SU-DHL-6 (cell line): ENCODE data around the gene TESK2.
"Not testable (repeated sequence)": the region's sequence is repeated elsewhere in the genome, so short reads cannot be mapped to it uniquely, and the experiment has no call there.

Experiments used
- H2AFZ ChIP-seq: fragments of 200-600 bp; sonication (generic); 2 replicates; pipeline ENCODE4 v1.6.1; 2014; ENCODE audit warnings: low read depth, mild to moderate bottlenecking, moderate library complexity, mixed read lengths, antibody characterized with exemption, low read length; ENCODE audit not compliant: severe bottlenecking
- H3F3A ChIP-seq: fragments of 200-600 bp; shearing (Covaris generic); 2 replicates; pipeline ENCODE4 v1.6.0; 2016; ENCODE audit warnings: antibody characterized with exemption, mild to moderate bottlenecking; ENCODE audit not compliant: insufficient read depth
- H3K27ac ChIP-seq: fragments of 200-600 bp; sonication (generic); 2 replicates; pipeline ENCODE4 v1.5.1; 2016; ENCODE audit warnings: low read depth, mild to moderate bottlenecking, low read length, moderate library complexity, mixed read lengths
- H3K27me3 ChIP-seq: fragments of 200-600 bp; sonication (generic), shearing (Covaris generic); 2 replicates; pipeline ENCODE4 v1.6.0; 2014; ENCODE audit warnings: mild to moderate bottlenecking, low read length
- H3K36me3 ChIP-seq: fragments of 200-600 bp; sonication (generic); 2 replicates; pipeline ENCODE4 v1.6.1; 2014; ENCODE audit warnings: mild to moderate bottlenecking, low read length, mixed read lengths
- H3K4me2 ChIP-seq: fragments of 300-600, 200-600 bp; shearing (Covaris generic), sonication (generic); 2 replicates; pipeline ENCODE4 v1.6.0; 2014; ENCODE audit warnings: low read length, low read depth, mild to moderate bottlenecking; ENCODE audit not compliant: poor library complexity, severe bottlenecking
- H3K4me3 ChIP-seq: fragments of 200-600 bp; sonication (generic); 2 replicates; pipeline ENCODE4 v1.5.1; 2014; ENCODE audit warnings: antibody characterized with exemption, low read length, mild to moderate bottlenecking, mixed read lengths; ENCODE audit not compliant: insufficient read depth, poor library complexity, severe bottlenecking
- H3K79me2 ChIP-seq: fragments of 200-600 bp; sonication (generic); 2 replicates; pipeline ENCODE4 v1.6.1; 2014; ENCODE audit warnings: mild to moderate bottlenecking, low read length, moderate library complexity; ENCODE audit not compliant: insufficient read depth
- H3K9ac ChIP-seq: fragments of 200-600 bp; sonication (generic); 2 replicates; pipeline ENCODE4 v1.7.0; 2014; ENCODE audit warnings: mild to moderate bottlenecking, low read length
- H3K9me2 ChIP-seq: fragments of 200-600 bp; sonication (generic); replicated peaks from 2 replicates; pipeline ENCODE4 v1.6.1; 2014; ENCODE audit warnings: low read length; ENCODE audit not compliant: insufficient read depth
- H3K9me3 ChIP-seq: fragments of 200-600 bp; sonication (generic); 2 replicates; pipeline ENCODE4 v1.6.1; 2014; ENCODE audit warnings: low read length, mixed read lengths; ENCODE audit not compliant: insufficient read depth
- H4K20me1 ChIP-seq: fragments of 200-600 bp; sonication (generic); 2 replicates; pipeline ENCODE4 v1.6.1; 2014; ENCODE audit warnings: low read depth, mild to moderate bottlenecking, antibody characterized with exemption, low read length, moderate library complexity, mixed read lengths
- EZH2phosphoT487 ChIP-seq: fragments of 200-600 bp; sonication (generic), shearing (Covaris generic); conservative IDR thresholded peaks from 2 replicates; pipeline ENCODE4 v1.6.1; 2018; ENCODE audit warnings: mild to moderate bottlenecking, antibody characterized with exemption, low read length, moderate library complexity, mixed read lengths
- TF ChIP-seq, protein P1 (sequence below): fragments of 200-600 bp; sonication (generic); IDR thresholded peaks from one replicate; pipeline ENCODE4 v1.5.1; 2017; ENCODE audit warnings: antibody characterized with exemption, mild to moderate bottlenecking, low read length, moderate library complexity; ENCODE audit not compliant: insufficient read depth, poor library complexity, severe bottlenecking

Gene TESK2

DNA sequence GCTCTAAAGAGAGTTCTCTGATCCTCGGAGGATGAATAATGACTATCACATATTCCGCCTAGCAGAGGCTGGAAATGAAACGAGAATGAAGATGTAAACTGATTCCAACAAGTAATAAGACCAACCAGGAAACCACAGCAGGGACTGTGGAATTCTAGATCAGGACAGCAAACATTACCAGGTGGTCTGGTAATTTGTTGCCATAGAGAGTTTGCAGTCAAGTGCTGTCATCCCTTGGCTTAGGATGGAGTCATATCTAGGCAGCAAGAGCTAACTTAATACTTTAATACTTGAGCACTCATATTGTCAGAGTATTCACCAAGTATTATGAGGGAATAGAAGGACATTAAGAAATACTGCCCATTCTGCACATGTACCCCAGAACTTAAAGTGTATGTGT, 105.7 kb downstream of the TESK2 start:
- H4K20me1 ChIP-seq: no peaks in the 10 kb centered on the region
- H3K27me3 ChIP-seq: no peaks in the 10 kb centered on the region
- 0 out of 2 replicates have a peak, but pooled peaks cover 3% of the 10 kb centered on the region for H3F3A ChIP-seq
- no peak overlapping the region for H2AFZ ChIP-seq
- H3K79me2 ChIP-seq: no peaks in the 10 kb centered on the region
- no peak overlapping the region for H3K9ac ChIP-seq
- H3K27ac ChIP-seq: no peak overlapping the region
- no peaks in the 10 kb centered on the region for H3K9me2 ChIP-seq
- no peaks in the 10 kb centered on the region for H3K9me3 ChIP-seq
- TF ChIP-seq, protein P1, sequence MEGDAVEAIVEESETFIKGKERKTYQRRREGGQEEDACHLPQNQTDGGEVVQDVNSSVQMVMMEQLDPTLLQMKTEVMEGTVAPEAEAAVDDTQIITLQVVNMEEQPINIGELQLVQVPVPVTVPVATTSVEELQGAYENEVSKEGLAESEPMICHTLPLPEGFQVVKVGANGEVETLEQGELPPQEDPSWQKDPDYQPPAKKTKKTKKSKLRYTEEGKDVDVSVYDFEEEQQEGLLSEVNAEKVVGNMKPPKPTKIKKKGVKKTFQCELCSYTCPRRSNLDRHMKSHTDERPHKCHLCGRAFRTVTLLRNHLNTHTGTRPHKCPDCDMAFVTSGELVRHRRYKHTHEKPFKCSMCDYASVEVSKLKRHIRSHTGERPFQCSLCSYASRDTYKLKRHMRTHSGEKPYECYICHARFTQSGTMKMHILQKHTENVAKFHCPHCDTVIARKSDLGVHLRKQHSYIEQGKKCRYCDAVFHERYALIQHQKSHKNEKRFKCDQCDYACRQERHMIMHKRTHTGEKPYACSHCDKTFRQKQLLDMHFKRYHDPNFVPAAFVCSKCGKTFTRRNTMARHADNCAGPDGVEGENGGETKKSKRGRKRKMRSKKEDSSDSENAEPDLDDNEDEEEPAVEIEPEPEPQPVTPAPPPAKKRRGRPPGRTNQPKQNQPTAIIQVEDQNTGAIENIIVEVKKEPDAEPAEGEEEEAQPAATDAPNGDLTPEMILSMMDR: no peak
- TF ChIP-seq EZH2phosphoT487: no peak
- no peaks in the 10 kb centered on the region for H3K36me3 ChIP-seq
- no peak overlapping the region for H3K4me2 ChIP-seq
- no peak overlapping the region for H3K4me3 ChIP-seq

DNA sequence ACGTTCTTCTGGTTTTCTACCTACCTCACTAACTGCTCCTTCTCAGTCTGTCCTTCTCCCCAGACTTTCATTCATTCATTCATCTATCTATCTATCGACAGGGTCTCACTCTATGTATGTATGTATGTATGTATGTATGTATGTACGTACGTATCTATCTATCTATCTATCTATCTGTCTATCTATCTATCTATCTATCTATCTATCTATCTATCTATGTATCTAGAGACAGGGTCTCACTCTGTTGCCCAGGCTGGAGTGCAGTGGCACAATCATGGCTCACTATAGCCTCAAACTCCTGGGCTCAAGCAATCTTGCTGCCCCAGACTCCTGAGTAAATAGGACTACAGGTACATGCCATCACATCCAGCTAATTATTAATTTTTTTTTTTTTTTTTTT, 106.8 kb downstream of the TESK2 start:
- not testable (repeated sequence) for H3K27ac ChIP-seq, H3K27me3 ChIP-seq, H4K20me1 ChIP-seq, H3K9me3 ChIP-seq, H3K9me2 ChIP-seq, H3K79me2 ChIP-seq, H2AFZ ChIP-seq, H3K36me3 ChIP-seq, H3K4me3 ChIP-seq, H3F3A ChIP-seq, H3K9ac ChIP-seq, H3K4me2 ChIP-seq

DNA sequence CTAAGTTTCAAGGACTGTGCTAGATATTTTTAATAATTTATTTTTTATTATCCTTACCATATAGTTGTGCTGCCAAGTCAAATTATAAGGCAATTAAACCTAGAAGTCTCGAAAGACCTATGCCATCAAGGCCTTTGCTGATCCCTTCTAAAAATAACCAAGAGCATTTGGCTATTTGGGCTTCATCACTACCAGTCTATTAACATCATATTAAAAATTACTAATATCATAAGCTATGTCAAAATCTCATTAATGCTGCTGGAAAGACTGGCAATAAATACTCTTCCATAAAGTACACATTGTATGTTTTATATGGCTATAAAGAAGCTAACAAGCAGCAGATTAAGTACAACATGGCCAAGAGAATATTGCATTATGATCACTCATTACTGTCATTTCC, 107.8 kb downstream of the TESK2 start:
- Histone ChIP-seq H3K9ac (no peak overlapping the region), H3K79me2 (no peaks in the 10 kb centered on the region), H3K9me2 (no peaks in the 10 kb centered on the region), H3K9me3 (no peaks in the 10 kb centered on the region), H3K4me3 (no peak overlapping the region), H3F3A (0 out of 2 replicates have a peak, but pooled peaks cover 3% of the 10 kb centered on the region), H3K27me3 (no peaks in the 10 kb centered on the region), H3K4me2 (no peak overlapping the region), H2AFZ (no peak overlapping the region), H4K20me1 (no peaks in the 10 kb centered on the region), H3K36me3 (no peaks in the 10 kb centered on the region), H3K27ac (no peak overlapping the region)
- TF ChIP-seq EZH2phosphoT487: no peak
- TF ChIP-seq, protein P1: no peak

DNA sequence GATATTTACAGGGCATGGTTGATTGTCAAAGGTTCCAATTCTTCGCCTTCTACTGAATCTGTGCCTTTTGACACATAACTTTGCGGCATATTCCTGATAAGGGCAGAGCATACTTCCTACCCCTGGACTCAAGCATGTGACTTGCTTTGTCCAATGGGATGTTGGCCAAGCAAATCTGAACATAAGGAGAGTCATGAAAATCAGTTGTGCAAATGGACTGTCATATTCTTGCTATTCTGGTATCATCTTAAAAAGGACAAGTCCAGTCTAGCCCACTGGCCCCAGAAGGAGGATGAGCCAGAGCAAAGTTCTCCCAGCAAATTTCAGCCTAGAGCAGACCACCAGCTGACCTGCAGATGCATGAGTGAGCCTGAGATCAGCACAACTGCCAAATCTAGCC, 109.7 kb downstream of the TESK2 start:
- no peak overlapping the region for H3K4me3 ChIP-seq
- H3K9ac ChIP-seq: no peak overlapping the region
- H3K36me3 ChIP-seq: no peaks in the 10 kb centered on the region
- H4K20me1 ChIP-seq: no peaks in the 10 kb centered on the region
- TF ChIP-seq, protein P1: no peak
- no peak for TF ChIP-seq EZH2phosphoT487
- no peak overlapping the region for H3K27ac ChIP-seq
- no peak overlapping the region for H2AFZ ChIP-seq
- no peaks in the 10 kb centered on the region for H3F3A ChIP-seq
- H3K79me2 ChIP-seq: no peaks in the 10 kb centered on the region
- H3K4me2 ChIP-seq: no peak overlapping the region
- no peaks in the 10 kb centered on the region for H3K9me2 ChIP-seq
- H3K9me3 ChIP-seq: no peaks in the 10 kb centered on the region
- H3K27me3 ChIP-seq: no peaks in the 10 kb centered on the region
